ENCODE measurements around the gene CMIP.

CMIP gene

GRCh38 chr16:81657224-81657623 lies 212.6 kb downstream of the CMIP start:
- no peak for DNase-seq (ENCODE audit: low read depth in 2 of 2)

- no peak for DNase-seq (ENCODE audit: low read depth in 2 of 2)
Observed at GRCh38 chr16:81657781-81658180, 213.2 kb downstream of the CMIP start.

DNA sequence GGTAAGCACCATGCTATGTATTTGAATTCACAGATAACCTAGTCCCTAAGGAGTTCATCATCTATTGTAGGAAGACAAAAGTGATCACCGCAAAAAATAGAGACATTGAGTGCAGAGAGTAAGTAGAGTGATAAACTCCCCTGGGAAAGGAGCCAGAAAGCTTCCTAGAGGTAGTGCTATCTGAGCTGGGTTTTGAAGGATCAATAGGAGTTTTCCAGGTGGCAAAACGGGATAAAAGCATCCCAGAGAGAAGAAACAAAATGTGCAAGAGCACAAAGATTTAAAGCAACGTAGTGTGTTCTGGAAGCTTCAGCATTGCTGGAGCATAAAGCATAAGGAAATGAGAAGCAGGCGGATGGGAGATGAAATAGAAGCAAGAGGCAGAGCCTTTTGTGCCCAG lies 213.8 kb downstream of the CMIP start:
- DNase-seq (ENCODE audit: low read depth in 2 of 2) = no peak

DNA sequence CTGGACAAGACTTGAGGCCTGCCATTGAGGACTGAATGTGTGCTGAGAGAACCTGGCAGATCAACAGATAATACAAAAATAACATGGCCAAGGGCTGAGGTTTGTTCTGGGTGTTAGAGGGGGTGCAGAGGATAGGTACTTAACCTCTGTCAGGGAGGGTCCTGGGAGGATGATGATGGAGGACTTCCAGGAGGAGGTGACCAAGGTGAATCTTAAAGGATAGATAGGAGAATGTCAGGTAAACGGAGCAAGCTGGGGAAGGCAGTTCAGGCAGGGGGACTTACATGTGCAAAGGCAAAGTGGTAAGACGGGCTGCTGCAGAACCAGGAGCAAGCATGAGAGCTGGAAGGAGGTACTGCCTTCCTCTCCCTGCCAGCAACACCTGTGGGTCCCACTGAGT lies 214.6 kb downstream of the CMIP start:
- no peak for DNase-seq (ENCODE audit: low read depth in 2 of 2)

DNA sequence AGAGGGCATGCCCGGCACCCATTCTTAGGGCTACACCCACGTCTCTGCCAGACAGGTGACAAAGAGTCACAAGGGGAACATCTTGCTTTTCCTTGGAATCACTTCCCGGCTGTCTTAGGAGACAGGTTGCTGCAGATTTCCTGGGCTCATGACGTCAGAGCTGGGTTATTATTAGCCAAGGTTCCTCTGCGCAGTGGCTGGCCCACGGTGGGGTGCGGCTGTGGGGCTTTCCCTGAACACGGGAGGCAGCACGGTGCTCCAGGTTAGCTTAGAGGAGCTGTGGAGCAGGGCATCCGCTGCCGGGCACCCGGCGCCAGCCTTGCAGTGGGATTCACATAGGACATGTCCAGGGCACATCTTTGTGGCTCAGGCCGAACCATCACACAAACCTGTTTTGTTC lies 216.5 kb downstream of the CMIP start:
- DNase-seq (ENCODE audit: low read depth in 2 of 2) = no peak

DNA sequence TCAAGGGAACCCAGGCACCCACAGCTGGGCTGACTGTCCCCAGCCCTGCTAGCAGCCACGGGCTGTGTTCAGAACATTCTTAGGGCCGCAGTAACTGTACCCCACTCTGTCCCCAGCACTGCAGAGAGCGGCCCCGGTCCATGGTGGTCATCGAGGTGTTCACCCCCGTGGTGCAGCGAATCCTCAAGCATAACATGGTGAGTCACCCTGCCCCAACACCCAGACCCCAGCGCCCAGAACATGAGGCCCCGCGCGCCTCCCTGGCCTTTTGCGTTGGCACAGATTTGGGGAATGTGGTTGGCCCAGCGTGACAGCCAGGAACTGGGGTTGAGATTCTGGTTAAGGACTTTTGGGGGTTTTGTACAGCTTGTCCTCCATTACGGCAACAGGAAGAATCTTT lies 219.5 kb downstream of the CMIP start:
- DNase-seq (ENCODE audit: low read depth in 2 of 2) = no peak

DNA sequence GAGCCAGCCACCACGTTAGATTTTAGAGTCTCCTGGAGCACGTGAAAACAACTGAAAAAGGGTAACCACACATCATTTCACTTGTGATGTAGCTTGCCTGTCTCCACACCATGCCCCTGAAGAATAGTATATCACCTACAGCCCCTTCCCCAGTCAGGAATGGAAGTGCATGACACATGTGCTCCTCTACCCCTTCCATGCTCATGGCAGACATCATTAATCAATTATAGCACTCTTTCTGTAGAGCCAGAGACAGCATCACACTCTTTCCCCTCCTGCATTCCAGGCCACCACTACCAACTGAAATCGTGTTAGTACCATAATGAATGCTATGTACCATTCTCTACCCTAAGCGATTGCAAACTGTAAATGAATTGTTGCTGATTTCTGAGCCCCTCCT lies 221.0 kb downstream of the CMIP start:
- no peak for DNase-seq (ENCODE audit: low read depth in 2 of 2)

GRCh38 chr16:81666113-81666512 lies 221.5 kb downstream of the CMIP start:
- DNase-seq (ENCODE audit: low read depth in 2 of 2) = no peak

DNA sequence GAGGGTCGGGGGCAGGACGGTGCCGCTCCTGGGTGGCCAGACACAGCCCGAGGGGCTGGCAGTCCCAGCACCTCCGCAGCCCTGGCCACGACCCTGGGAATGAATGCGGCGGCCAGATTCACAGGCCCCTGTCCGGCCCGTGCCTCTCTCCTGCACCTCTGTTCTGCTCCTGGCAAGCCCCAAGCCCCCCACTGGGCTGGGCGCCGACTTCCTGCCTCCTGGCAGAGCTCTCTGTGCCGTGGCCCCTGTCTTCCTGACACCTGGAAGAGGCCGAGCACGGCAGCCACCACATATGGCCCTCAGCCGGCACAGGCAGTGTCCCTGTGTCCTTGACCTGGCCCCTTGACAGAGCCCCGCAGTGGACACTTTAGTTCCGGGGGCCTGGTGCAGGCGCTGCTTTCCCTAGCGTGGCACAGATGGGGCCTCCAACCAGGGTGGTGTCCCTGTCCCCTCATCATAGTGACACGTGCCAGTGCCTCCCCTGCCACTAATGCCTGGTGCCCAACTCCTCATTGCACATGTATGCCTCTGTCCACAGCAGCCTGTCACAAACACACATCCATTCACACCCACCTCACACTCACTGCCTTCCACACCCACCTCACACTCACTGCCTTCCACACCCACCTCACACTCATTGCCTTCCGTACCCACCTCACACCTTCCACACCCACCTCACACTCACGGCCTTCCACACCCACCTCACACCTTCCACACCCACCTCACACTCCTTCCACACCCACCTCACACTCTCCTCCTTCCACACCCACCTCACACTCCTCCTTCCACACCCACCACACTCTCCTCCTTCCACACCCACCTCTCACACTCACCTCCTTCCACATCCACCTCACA lies 223.9 kb downstream of the CMIP start:
- DNase-seq (ENCODE audit: low read depth in 2 of 2) = no peak

GRCh38 chr16:81669473-81670350 lies 225.1 kb downstream of the CMIP start:
- DNase-seq (ENCODE audit: low read depth in 2 of 2) = no peak

GRCh38 chr16:81671738-81672597 lies 227.4 kb downstream of the CMIP start:
- DNase-seq (ENCODE audit: low read depth in 2 of 2) = no peak

- no peak for DNase-seq (ENCODE audit: low read depth in 2 of 2)
Observed at GRCh38 chr16:81673432-81673831, 228.8 kb downstream of the CMIP start.

GRCh38 chr16:81675662-81676061 lies 231.1 kb downstream of the CMIP start:
- no peak for DNase-seq (ENCODE audit: low read depth in 2 of 2)

- DNase-seq (ENCODE audit: low read depth in 2 of 2) = no peak
Observed at GRCh38 chr16:81676066-81676882, 231.7 kb downstream of the CMIP start.

DNA sequence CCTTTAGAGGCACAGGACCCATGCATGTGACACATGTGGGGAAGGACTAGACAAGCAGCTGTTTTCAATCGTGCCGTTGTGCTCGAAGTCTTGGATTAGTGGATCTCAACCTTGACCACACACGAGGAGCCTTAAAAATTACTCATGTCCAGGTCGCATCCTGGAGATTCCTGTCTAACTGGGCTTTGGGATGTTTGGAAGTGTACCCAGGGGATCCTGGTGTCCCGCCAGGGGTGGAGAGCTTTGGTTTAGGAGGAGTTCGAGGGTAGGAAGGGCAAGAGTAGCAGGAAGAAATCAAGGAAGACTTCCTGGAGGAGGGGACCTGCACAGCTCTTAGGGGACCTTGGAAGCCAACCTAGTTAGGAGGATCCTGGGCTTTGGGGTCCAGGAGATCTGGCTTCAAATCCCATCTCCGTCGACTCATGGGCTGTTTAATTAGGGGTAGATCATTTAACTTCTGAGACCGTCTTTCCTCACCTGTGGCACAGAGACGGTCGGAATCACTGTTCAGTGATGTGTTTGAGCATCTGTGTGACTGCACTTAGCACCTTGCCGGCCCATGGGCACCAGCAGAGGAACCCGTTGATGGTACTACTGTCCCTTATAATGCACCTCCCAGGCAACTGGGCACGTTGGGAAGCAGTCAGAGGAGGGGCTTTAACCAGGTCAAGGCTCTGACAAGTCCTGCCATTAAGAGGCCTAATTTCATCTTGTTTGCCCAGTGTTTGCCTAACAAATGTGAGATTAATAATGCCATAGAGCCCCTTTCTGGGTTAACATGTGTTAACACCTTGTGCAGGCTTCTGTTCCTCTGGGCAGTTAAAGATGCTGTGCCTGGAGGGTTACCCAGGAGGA lies 232.5 kb downstream of the CMIP start:
- no peak for DNase-seq (ENCODE audit: low read depth in 2 of 2)

GRCh38 chr16:81678326-81679095 lies 233.9 kb downstream of the CMIP start:
- no peak for DNase-seq (ENCODE audit: low read depth in 2 of 2)

DNA sequence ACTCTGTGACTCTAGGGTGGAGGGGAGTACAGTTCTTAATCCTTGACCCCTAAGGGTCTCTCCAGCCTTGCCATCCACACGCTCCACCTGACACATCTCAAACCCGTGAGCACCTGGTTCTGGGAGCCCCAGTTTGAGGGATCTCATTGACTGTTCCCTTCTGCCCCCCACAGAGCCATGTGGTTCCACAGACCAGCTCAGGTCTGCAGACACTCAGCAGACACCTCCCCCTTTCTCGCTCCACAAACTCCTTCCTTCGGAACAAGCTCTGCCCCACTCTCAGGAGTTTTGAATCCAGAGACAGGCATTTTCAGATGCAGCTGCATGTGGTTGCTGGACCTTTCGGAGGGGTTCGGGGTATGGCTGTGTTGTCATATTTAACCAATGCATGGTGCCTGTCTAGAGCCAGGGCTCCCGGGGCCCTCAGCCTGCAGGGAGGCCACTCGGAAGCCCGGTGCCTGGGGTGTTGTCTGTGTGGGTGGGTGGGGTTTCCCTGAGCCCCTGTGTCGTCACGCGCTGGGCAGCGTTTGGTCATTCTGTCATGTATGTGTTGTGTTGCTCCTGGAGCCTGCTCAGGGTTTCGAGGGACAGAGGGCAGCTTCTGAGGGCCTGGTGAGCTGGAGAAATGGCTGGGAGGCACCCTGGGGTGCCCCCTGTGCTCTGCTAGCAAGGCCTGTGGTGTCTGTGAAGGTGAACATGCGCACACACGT lies 235.3 kb downstream of the CMIP start:
- DNase-seq (ENCODE audit: low read depth in 2 of 2) = no peak

DNA sequence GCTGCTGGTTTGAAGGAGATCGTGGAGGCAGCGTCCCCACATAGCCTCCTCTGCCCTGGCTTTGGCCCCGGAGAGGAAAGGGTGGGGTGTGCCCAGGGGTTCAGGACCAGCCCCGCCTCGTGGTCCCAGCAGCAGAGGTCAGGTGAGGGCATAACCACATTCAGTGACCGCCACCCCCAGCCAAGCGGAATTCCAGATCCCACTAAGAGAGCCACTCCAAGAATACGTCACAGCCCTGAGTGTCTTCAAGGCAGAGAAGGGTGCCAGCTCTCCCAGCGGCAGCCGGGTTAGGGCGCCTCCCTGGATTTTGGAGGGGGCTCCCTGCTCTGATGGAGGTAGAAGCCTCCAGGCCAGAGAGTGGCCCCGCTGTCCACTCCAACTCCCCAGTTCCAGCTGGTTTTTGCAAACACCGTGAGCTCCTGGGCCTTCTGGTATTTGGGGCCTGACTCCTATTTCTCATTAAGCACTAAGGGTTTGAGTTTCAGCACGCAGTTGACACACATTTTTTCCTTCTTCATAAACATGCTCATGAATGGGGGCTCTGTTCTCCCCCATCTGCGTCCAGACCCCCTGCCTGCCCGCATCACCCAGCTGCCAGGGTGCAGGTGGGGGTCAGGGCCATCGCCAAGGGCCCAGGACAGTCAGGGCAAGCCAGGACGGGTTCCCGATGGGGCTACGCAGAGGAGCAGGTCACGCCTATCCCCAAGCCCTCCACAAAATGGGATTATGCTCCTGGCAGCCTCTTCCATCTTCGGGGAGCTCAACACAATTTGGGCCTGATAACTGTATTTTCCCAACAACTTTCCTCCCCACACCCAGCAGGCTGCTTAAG lies 236.1 kb downstream of the CMIP start:
- DNase-seq (ENCODE audit: low read depth in 2 of 2) = no peak

Data from stimulated activated CD4-positive, alpha-beta T cell treated with anti-CD3 and anti-CD28 coated beads, Interleukin-1b, Interleukin-23, amount 100 ng/mL, for 1 hour (primary cell).